IPS DF 4.7 (cell line): ENCODE measurements around the gene WAC.
"Not testable (repeated sequence)": the region's sequence is repeated elsewhere in the genome, so short reads cannot be mapped to it uniquely, and the experiment has no call there.

Experiments
- DNase-seq: peaks from one replicate; pipeline ENCODE4 v3.0.0-alpha.2; 2013; ENCODE audit warnings: low spot score; ENCODE audit errors: extremely low read depth

Gene WAC

GRCh38 chr10:28532337-28533185 is at the start of gene WAC:
TSS of gene WAC (plus strand) at chr10:28533118. CDS start at chr10:28533580, 462 bp downstream.
- DNase-seq, result peak; percentile 51

GRCh38 chr10:28489206-28489605 is 43.7 kb upstream of the WAC start:
- no peak for DNase-seq

- not testable (repeated sequence) for DNase-seq
Measured at GRCh38 chr10:28490256-28490865, 42.6 kb upstream of the WAC start.

- no peak for DNase-seq
Measured at GRCh38 chr10:28492116-28492920, 40.6 kb upstream of the WAC start.

GRCh38 chr10:28494420-28494819 is 38.5 kb upstream of the WAC start:
- DNase-seq, result no peak

- DNase-seq, result no peak
Measured at GRCh38 chr10:28495084-28495483, 37.8 kb upstream of the WAC start.

DNA sequence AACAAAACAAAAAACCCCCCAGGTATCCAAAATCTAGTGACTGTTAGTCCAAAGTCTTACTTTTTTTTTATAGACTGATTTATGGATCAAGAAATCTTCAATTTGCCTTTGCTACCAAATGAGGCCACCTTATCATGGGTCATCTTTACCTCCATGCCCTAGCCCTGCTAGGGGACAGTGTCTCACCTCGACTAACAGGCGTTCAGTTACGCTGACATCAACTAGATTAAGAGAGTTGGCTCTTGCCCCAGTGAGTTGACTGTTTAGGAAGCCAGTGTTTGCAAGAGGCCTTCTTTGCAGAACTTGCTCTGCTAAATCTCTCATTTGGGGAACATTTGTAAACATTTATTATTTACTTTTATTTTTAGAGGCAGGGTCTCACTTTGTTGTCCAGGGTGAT is 36.9 kb upstream of the WAC start:
- no peak for DNase-seq

- DNase-seq, result no peak
Measured at GRCh38 chr10:28496481-28496961, 36.4 kb upstream of the WAC start.

- DNase-seq, result no peak
Measured at GRCh38 chr10:28497313-28498126, 35.4 kb upstream of the WAC start.

DNA sequence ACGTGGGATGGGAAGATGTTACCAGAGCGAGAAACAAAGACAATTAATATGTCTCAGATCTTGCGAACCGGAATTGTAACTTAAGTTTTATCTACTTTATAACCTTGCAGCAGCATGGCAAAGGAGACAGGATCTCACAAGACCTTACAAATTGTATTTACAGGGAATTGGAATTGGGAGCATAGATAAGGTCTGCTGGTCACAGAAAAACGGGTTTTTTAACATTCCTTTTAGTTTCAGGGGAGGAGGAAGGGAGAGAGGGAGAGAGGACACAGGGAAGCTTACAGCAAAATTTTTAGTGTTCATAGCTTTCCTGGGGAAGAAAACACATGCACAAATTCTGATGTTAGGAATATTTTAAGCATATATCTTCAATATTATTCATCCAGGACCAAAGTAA is 32.7 kb upstream of the WAC start:
- DNase-seq, result not testable (repeated sequence)

DNA sequence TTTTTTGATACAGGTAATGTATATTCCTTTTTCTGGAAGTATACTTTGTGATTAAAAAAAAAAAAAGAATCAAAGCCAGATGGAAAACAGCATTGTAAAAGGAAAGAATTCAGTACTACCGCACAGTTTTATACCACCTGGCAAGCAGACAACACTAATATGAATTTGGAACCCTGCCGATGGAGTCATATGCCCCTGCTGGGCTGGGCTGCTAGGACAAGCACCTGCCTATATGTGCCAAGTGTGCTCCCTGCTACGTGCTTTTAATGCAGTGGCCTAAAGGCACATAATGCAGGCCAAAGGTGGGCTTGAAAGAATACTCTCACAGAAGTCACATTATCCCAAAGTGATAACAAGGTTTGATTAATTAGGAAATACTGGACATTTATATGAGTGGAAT is 29.8 kb upstream of the WAC start:
- no peak for DNase-seq

DNA sequence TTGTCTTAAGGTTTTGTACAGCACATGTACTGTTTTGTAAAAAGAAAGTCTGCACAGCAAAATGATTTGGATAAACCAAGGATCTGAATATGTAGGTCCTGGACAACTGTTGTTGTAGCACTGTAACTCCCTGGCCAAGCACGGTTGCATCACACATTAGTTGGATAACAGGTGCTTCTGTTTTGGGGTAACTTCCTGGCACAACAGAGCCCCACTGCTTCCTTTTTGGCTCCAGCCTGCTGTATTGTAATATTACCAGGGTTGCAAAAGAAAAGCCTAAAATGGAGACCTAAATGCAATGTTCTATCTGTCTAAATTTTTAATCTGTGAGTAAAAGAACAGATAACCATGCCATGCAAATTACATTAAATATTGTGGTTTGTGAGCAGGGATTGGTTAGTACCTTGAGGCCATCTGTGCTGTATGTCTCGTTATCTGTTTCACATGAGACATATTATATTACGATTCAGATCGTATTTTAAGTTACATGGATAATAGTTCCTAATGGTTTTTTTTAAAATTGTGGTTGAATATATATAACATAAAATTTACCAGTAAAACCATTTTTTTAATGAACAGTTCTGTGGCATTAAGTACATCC is 27.5 kb upstream of the WAC start:
- no peak for DNase-seq

GRCh38 chr10:28508304-28508925 is 24.5 kb upstream of the WAC start:
- no peak for DNase-seq

DNA sequence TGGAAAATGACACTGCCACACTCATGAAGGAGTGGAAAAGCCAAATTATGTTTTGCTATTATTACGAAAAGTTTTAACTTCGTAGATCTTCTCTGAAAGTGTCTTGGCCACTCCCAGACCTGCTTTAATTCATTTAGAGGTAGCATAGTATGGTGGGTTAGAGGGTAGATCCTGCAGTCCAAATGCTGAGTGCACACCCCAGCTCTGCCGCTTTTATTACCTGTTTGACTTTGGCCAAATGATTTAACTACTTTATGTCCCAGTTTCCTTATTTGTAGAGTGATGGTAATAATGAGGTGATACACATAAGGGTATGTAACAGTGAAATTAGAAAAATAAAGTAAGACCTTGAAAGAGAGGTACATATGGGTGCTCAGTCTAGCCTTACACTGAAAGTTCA is 23.6 kb upstream of the WAC start:
- DNase-seq, result no peak

- no peak for DNase-seq
Measured at GRCh38 chr10:28514648-28515047, 18.3 kb upstream of the WAC start.

DNA sequence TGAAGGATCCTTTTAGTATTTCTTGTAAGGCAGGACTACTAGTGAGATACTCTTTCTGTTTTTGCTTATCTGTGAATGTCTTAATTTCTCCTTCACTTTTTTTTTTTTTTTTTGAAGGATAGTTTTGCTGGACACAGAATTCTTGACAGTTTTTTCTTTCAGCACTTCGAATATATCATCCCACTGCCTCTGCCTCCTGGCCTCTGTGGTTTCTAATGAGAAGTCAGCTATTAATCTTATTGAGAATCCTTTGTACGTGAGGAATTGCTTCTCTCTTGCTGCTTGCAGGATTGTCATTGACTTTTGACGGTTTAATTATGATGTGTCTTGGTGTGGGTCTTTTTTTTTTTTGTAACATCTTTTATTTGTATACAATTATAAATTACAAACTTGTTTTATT is 12.6 kb upstream of the WAC start:
- DNase-seq, result no peak

GRCh38 chr10:28520828-28521227 is 12.1 kb upstream of the WAC start:
- not testable (repeated sequence) for DNase-seq

DNA sequence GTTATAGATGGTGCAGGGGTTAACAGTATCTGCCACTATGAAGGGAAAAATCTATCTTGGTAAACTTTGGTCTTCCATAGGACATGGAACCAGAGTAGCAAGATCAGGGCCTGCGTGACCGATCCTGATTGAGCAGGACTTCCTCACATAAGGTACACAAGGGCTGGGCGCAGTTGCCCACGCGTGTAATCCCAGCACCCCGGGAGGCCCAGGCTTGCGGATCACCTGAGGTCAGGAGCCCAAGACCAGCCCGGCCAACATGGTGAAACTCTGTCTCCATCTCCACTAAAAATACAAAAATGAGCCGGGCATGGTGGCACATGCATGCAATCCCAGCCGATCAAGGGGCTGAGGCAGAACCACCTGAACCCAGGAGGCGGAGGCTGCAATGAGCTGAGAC is 11.0 kb upstream of the WAC start:
- not testable (repeated sequence) for DNase-seq

GRCh38 chr10:28523725-28524252 is 9.1 kb upstream of the WAC start:
- no peak for DNase-seq

GRCh38 chr10:28530751-28531150 is 2.2 kb upstream of the WAC start:
- no peak for DNase-seq
